HG02943 (cell line): ENCODE measurements around the gene ATP1A1.

Experiments
- ATAC-seq: cut with Tn5 transposase; IDR thresholded peaks from one replicate; pipeline ENCODE4 v1.9.1; 2021; ENCODE audit warnings: mild to moderate bottlenecking, low read depth, moderate library complexity; ENCODE audit not compliant: unreplicated experiment

The ATP1A1 gene

DNA sequence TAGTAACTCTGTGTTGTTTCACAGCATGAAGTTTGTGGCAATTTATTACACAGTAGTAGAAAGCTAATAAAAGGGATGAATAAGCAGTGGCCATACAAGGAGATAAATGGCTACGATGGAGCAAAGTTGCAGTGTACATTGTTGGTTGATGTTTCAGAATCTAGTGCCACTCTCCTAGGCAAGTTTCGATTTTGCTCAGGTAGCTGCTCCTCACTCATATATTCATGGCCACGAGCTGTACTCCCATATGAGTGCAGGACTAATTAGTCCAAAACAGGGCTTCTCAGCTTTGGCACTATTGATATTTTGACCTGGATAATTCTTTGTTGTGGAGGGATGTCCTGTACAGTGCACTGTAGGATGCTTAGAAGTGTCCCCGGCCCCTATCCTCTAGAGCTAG, 30.0 kb upstream of the ATP1A1 start:
- ATAC-seq: no peak

DNA sequence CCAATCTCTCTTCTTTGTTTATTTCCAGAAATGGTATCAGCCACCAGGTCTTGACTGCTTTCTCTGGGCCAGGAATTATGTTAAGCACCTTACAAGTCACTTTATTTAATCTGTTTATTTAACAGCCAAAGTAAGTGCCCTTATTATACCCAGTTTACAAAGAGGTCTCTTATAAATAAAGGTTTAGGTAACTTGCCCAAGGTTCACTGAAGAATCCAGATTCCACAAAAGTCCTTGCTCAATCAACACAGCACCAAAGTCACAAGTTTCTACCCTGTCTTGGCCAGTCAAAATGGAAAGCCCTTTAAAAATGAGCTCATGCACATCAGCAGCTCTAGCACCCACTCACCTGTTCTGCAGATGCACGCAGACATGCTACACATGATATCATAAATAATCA, 28.0 kb upstream of the ATP1A1 start:
- no peak for ATAC-seq

DNA sequence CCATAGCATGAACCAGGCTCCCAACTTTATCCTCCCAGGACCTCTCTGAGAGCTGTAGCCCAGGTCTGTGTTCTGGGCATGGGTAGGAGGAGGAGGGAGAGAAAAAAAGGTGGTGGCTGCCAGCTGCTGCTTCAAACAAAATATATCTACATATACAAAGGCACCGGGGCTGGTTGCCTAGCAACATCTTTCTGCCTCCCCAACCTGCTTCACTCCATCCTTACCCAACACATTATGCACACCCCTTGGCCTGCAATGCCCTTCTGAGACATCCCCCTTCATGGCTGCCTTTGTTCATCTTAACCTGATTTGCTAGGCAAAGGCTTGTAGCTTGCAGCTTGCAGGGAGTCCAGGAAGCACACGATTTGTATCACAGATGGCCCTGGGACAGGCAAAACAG, 27.2 kb upstream of the ATP1A1 start:
- ATAC-seq: no peak

DNA sequence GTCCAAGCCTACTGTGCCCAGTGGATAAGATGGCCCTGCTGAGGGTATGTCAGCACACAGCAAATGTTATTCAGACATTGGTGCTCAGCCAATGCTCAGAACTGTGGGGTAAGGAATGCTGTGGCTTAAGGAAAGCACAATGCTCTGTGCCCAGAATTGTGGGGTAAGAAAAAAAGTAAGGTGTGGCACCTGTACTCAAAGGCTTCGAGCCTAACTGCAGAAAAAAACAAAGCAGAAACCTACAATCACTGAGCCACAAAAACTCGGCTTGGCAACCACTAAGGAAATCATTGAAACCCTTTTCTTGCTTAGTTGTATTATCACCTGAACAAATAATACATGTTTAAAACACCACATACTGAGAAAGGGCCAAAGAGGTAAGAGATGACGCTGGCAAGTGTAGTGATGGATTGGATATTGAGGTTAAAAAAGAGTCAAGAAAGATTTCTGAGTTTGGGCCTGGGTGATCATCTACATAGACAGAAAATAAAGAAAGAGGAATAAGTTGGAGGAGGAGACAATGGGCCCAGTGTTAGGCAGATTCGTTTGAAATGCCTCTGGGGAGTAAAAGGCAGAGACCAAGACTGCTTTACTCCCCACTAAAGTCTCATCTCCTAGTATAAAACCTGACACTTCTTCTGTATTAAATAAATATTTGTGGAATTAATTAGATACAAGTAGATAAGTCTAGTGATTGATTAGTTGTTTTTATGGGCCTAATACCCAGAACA, 25.9 kb upstream of the ATP1A1 start:
- ATAC-seq: no peak

- ATAC-seq: no peak
Measured at GRCh38 chr1:116347696-116348095, 25.3 kb upstream of the ATP1A1 start.

GRCh38 chr1:116350097-116350645, 22.9 kb upstream of the ATP1A1 start:
- no peak for ATAC-seq

DNA sequence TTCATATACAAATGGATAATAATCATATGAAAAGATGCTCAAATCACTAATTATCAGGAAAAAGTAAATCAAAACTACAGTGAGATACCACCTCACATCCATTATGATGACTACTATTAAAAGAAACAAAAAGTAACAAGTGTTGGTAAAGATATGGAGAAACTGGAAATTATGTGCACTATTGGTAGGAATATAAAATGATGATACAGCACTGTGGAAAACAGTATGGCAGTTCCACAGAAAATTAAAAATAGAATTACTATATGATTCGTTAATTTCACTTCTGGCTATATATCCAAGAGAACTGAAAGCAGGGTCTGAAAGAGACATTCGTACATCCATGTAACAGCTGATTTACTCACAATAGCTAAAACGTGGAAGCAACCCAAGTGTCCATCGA, 21.1 kb upstream of the ATP1A1 start:
- no peak for ATAC-seq

DNA sequence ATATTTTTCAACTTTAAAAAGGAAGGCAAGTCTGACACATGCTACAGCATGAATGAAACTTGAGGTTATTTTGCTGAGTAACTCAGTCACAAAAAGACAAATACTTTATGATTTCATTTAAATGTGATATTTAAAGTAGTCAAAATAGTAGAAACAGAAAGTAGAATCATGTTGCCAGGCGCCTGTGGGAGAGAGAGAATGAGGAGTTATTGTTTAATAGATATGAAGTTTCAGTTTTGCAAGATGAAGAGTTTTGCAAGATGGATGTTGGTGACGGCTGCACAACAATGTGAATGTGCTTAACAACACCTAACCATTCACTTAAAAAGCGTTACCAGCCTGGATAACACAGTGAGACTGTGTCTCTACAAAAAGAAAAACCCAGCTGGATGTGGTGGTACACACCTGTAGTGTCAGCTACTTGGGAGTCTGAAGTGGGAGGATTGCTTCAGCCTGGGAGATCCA, 20.7 kb upstream of the ATP1A1 start:
- peak; percentile 74 for ATAC-seq

- ATAC-seq: no peak
Measured at GRCh38 chr1:116353155-116353554, 19.9 kb upstream of the ATP1A1 start.

- no peak for ATAC-seq
Measured at GRCh38 chr1:116356067-116356466, 17.0 kb upstream of the ATP1A1 start.

GRCh38 chr1:116356673-116357072, 16.4 kb upstream of the ATP1A1 start:
- ATAC-seq: no peak

DNA sequence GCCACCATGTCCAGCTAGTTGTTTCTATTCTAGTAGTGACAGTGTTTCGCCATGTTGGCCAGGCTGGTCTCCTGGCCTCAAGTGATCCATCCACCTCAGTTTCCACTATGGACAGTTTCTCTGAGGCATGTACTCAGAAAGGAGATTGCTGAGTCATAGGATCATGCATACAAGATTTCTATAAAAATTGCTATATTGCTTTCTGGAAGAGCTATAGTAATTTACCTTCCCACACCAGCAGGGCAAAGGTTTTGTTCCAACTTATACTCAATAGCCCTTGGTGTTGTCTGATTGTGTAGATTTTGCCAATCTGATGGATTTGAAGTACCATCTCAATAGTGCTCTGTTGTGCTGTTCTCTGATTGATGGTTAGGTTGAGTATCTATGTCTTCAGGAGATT, 15.6 kb upstream of the ATP1A1 start:
- ATAC-seq: no peak

DNA sequence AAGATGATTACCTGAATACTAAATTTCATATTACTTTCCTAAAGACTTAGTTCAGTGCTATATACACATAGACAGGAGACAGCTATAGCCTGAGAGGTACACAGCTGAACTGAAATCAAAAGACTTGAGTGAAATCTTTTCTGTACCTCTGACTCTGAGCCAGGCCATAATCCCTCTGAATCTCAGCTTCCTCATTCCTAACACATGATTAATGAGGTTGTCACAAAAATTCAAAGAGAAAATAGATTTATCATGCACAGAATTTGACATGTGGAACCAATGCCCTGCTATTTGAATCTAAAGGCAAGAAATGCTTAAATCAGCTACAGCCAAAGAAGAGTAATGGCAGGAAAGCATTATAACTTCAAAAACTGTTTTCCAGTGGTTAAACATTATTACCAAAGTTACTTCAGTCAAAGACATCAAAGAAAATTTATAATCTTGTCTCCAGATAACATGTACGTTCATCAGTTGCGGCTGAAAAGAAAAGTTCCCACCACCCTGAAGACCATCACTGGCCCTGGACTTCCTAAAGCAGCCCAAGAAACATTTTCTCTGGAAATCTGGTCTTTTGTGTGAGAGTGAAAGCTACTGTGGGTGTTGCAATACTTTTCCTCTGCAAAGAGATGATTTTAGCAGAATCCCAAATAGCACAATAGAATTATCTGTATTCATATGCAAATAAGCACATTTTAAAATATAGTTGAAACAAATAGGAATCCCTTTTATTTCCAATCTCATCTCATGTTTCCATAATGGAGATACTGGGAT, 13.8 kb upstream of the ATP1A1 start:
- no peak for ATAC-seq

- no peak for ATAC-seq
Measured at GRCh38 chr1:116359871-116360270, 13.2 kb upstream of the ATP1A1 start.

- no peak for ATAC-seq
Measured at GRCh38 chr1:116360429-116361173, 12.4 kb upstream of the ATP1A1 start.

- ATAC-seq: no peak
Measured at GRCh38 chr1:116361648-116362047, 11.4 kb upstream of the ATP1A1 start.

GRCh38 chr1:116362050-116362449, 11.0 kb upstream of the ATP1A1 start:
- ATAC-seq: no peak

DNA sequence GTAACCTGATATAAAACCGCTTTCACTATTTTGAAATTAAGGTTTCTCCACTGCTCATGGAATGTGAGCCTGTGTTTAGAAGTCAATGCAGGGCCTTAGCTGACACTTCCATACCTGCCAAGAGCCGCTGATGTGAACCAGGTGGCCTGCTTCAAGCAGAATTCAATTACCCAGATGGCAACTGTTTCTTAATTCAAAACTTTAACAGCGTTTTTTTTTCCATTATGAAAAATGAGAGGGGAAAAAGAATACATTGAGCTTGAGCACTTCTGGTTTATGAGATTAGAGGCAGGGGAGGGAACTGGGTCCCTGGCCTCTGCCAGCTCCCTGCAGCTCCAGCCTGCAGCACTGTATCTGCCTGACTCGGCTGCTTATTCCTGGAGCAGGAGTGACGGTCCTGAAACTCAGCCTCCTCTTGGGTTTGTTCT, 7.7 kb upstream of the ATP1A1 start:
- ATAC-seq: no peak

DNA sequence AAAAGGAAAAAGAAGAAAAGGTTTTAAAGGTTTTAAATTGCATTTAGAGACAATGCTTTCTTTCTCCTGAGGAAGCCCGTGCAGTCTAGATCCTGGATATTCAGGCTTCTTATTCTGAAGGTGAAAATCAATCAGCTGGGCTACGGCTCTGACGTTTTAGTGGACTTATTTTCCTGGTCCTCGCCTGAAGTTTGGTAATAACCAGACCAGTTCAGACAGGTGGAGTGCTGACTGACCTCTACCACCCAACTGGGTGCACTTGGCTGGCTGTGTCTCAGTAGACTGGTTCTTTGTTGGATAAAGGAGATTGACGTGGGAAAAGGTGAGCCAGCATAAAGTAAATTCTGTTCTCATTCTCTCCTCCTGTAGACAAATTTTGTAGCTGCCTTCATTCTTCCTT, 7.2 kb upstream of the ATP1A1 start:
- ATAC-seq: no peak

- no peak for ATAC-seq
Measured at GRCh38 chr1:116367256-116367945, 5.6 kb upstream of the ATP1A1 start.
